DMS153 treated with DMSO at 0.1 percent for 48 hours (cell line): ENCODE measurements around the gene CLN5.
"Not testable (repeated sequence)": the region's sequence is repeated elsewhere in the genome, so short reads cannot be mapped to it uniquely, and the experiment has no call there.

Experiments used
- DNase-seq: peaks from one replicate; lab custom pipeline; 2025; ENCODE audit not compliant: unreplicated experiment; lab: John Stamatoyannopoulos, UW

The CLN5 gene

GRCh38 chr13:76975863-76976262, 16.0 kb upstream of the CLN5 start:
- no peak for DNase-seq

- DNase-seq, result no peak
Measured at GRCh38 chr13:76976490-76976889, 15.4 kb upstream of the CLN5 start.

GRCh38 chr13:76976929-76977328, 15.0 kb upstream of the CLN5 start:
- no peak for DNase-seq

- DNase-seq, result no peak
Measured at GRCh38 chr13:76980075-76980718, 11.7 kb upstream of the CLN5 start.

- no peak for DNase-seq
Measured at GRCh38 chr13:76982061-76982460, 9.8 kb upstream of the CLN5 start.

- no peak for DNase-seq
Measured at GRCh38 chr13:76983676-76984075, 8.2 kb upstream of the CLN5 start.

GRCh38 chr13:76991432-76991795, 467 bp upstream of the CLN5 start:
- no peak for DNase-seq

GRCh38 chr13:76992548-76993001, 694 bp downstream of the CLN5 start:
- DNase-seq, result no peak

GRCh38 chr13:76993021-76993420, 1.1 kb downstream of the CLN5 start:
- DNase-seq, result no peak

GRCh38 chr13:76993473-76993872, 1.6 kb downstream of the CLN5 start:
- DNase-seq, result no peak

- no peak for DNase-seq
Measured at GRCh38 chr13:76994281-76994680, 2.4 kb downstream of the CLN5 start.

- no peak for DNase-seq
Measured at GRCh38 chr13:77000475-77000874, 8.6 kb downstream of the CLN5 start.

- no peak for DNase-seq
Measured at GRCh38 chr13:77001540-77001939, 9.7 kb downstream of the CLN5 start.

- no peak for DNase-seq
Measured at GRCh38 chr13:77001963-77002587, 10.2 kb downstream of the CLN5 start.

- DNase-seq, result no peak
Measured at GRCh38 chr13:77002590-77003190, 10.8 kb downstream of the CLN5 start.

GRCh38 chr13:77008337-77008736, 16.5 kb downstream of the CLN5 start:
- not testable (repeated sequence) for DNase-seq

GRCh38 chr13:77009011-77009410, 17.1 kb downstream of the CLN5 start:
- no peak for DNase-seq

GRCh38 chr13:77009719-77010118, 17.8 kb downstream of the CLN5 start:
- not testable (repeated sequence) for DNase-seq

GRCh38 chr13:77013853-77014542, 22.1 kb downstream of the CLN5 start:
- DNase-seq, result no peak

GRCh38 chr13:77014906-77015685, 23.2 kb downstream of the CLN5 start:
- DNase-seq, result no peak

GRCh38 chr13:77016251-77016812, 24.5 kb downstream of the CLN5 start:
- no peak for DNase-seq
